H1 (cell line): ENCODE data around the gene CCK. TPM values are rescaled to one million over a fixed set of nuclear protein-coding genes. Genes with fewer than 3 reads are reported as not detected.

Experiments
- CTCF ChIA-PET: fragments of 300-600 bp; sonication (Branson Sonifier 250); formaldehyde crosslinking; loops from one replicate; lab custom pipeline; 2021; ENCODE audit not compliant: partially characterized antibody; lab: Charles Lee
- POLR2A ChIA-PET: fragments of 300-600 bp; sonication (Branson Sonifier 250); formaldehyde crosslinking; loops from one replicate; lab custom pipeline; 2021; ENCODE audit warnings: inconsistent platforms; ENCODE audit not compliant: partially characterized antibody; lab: Charles Lee
- DNase-seq, 2 experiments: peaks; one replicate each; pipeline versions ENCODE4 v3.0.0 to v3.0.0-alpha.2; 2010 to 2022; ENCODE audit warnings: low spot score in 2 of 2, low read depth in 1 of 2, mixed read lengths in 1 of 2
- FAIRE-seq: peaks from 2 replicates; lab custom pipeline; 2011; peaks lifted over from hg19 to GRCh38; lab: Jason Lieb, UNC
- H2AFZ ChIP-seq: 2 replicates; pipeline ENCODE4 v1.8.1; 2012; ENCODE audit warnings: low read length, inconsistent platforms
- H2AK5ac ChIP-seq: 2 replicates; pipeline ENCODE4 v1.6.1; 2013; ENCODE audit warnings: low read depth, low read length
- H2BK120ac ChIP-seq: replicated peaks from 2 replicates; pipeline ENCODE3; 2013; ENCODE audit warnings: low read depth, low read length, inconsistent platforms
- H2BK12ac ChIP-seq: 2 replicates; pipeline ENCODE4 v1.6.1; 2013; ENCODE audit warnings: low read depth, low read length
- H2BK15ac ChIP-seq: 2 replicates; pipeline ENCODE4 v1.6.1; 2013; ENCODE audit warnings: low read length
- H2BK20ac ChIP-seq: 2 replicates; pipeline ENCODE4 v1.6.1; 2013; ENCODE audit warnings: low read length
- H2BK5ac ChIP-seq: 2 replicates; pipeline ENCODE4 v1.6.1; 2013; ENCODE audit warnings: low read depth, low read length
- H3K14ac ChIP-seq: 2 replicates; pipeline ENCODE4 v1.6.1; 2013; ENCODE audit warnings: inconsistent platforms; ENCODE audit not compliant: insufficient read length
- H3K18ac ChIP-seq: 2 replicates; pipeline ENCODE4 v1.6.1; 2013; ENCODE audit warnings: low read length; ENCODE audit errors: extremely low read depth
- H3K23ac ChIP-seq: 2 replicates; pipeline ENCODE4 v1.6.1; 2013; ENCODE audit warnings: inconsistent platforms; ENCODE audit not compliant: insufficient read length
- H3K23me2 ChIP-seq: 2 replicates; pipeline ENCODE4 v1.6.1; 2013; ENCODE audit warnings: low read depth, low read length
- H3K27ac ChIP-seq: 2 replicates; pipeline ENCODE4 v1.6.1; 2011; ENCODE audit warnings: low read depth, low read length, inconsistent platforms
- H3K27me3 ChIP-seq, 4 experiments: replicated peaks in 1 of 4; 1 replicate in 1 of 4; 2 replicates in 3 of 4; pipeline versions ENCODE4 v1.6.1 to v1.8.1; 2011 to 2013; ENCODE audit warnings: low read length in 3 of 4, mild to moderate bottlenecking in 3 of 4, inconsistent platforms in 2 of 4, mixed read lengths in 2 of 4, moderate library complexity in 1 of 4; ENCODE audit not compliant: control insufficient read depth in 3 of 4, insufficient read depth in 3 of 4; ENCODE audit errors: extremely low read depth in 1 of 4
- H3K36me3 ChIP-seq, 4 experiments: 2 replicates each; pipeline versions ENCODE4 v1.6.1 to v1.8.1; 2011 to 2013; ENCODE audit warnings: mild to moderate bottlenecking in 4 of 4, low read length in 3 of 4, moderate library complexity in 2 of 4, control low read depth in 1 of 4, inconsistent platforms in 1 of 4; ENCODE audit not compliant: insufficient read depth in 4 of 4, control insufficient read depth in 2 of 4
- H3K4ac ChIP-seq: replicated peaks from 2 replicates; pipeline ENCODE3; 2013; ENCODE audit warnings: low read length, low read depth, mixed read lengths, inconsistent platforms; ENCODE audit not compliant: insufficient read length
- H3K4me1 ChIP-seq, 4 experiments: replicated peaks in 1 of 4; 1 replicate in 1 of 4; 2 replicates in 3 of 4; pipeline versions ENCODE4 v1.6.1 to v1.8.1; 2011 to 2013; ENCODE audit warnings: low read length in 3 of 4, inconsistent platforms in 2 of 4, mixed read lengths in 1 of 4; ENCODE audit not compliant: insufficient read depth in 4 of 4, control insufficient read depth in 3 of 4
- H3K4me2 ChIP-seq, 2 experiments: 2 replicates each; pipeline versions ENCODE4 v1.6.1 to v1.8.1; 2011 to 2013; ENCODE audit warnings: low read depth in 2 of 2, low read length in 2 of 2, control low read depth in 1 of 2, inconsistent platforms in 1 of 2, mild to moderate bottlenecking in 1 of 2; ENCODE audit not compliant: insufficient read depth in 1 of 2
- H3K4me3 ChIP-seq, 4 experiments: fragments of 200-600, 300-600 bp in 1 of 4; sonication (generic), shearing (Covaris generic), sonication (Bioruptor Twin) in 1 of 4; 2 replicates each; pipeline versions ENCODE4 v1.5.1 to v1.8.1; 2011 to 2016; ENCODE audit warnings: low read length in 4 of 4, low read depth in 3 of 4, control low read depth in 2 of 4, inconsistent platforms in 2 of 4, mild to moderate bottlenecking in 2 of 4, mixed read lengths in 1 of 4, moderate library complexity in 1 of 4; ENCODE audit not compliant: insufficient read depth in 2 of 4; ENCODE audit errors: extremely low read depth in 1 of 4
- H3K56ac ChIP-seq: replicated peaks from 2 replicates; pipeline ENCODE3; 2013; ENCODE audit warnings: low read depth, mild to moderate bottlenecking, mixed read lengths, low read length, inconsistent platforms; ENCODE audit not compliant: insufficient read length
- H3K79me1 ChIP-seq: 2 replicates; pipeline ENCODE4 v1.6.1; 2013; ENCODE audit warnings: low read depth, low read length, control low read depth
- H3K79me2 ChIP-seq, 2 experiments: 2 replicates each; pipeline versions ENCODE4 v1.6.1 to v1.8.1; 2012 to 2013; ENCODE audit warnings: low read length in 2 of 2, mild to moderate bottlenecking in 2 of 2, inconsistent platforms in 1 of 2; ENCODE audit not compliant: insufficient read depth in 2 of 2, control insufficient read depth in 1 of 2
- H3K9ac ChIP-seq, 4 experiments: replicated peaks in 1 of 4; 1 replicate in 1 of 4; 2 replicates in 3 of 4; pipeline versions ENCODE4 v1.6.1 to v1.8.1; 2011 to 2013; ENCODE audit warnings: low read depth in 3 of 4, low read length in 3 of 4, control low read depth in 2 of 4, mild to moderate bottlenecking in 2 of 4, moderate library complexity in 2 of 4, inconsistent platforms in 1 of 4; ENCODE audit errors: extremely low read depth in 1 of 4
- H3K9me3 ChIP-seq, 2 experiments: 2 replicates each; pipeline versions ENCODE4 v1.6.1 to v1.8.1; 2012 to 2013; ENCODE audit warnings: mild to moderate bottlenecking in 2 of 2, moderate library complexity in 2 of 2, control low read depth in 1 of 2, inconsistent platforms in 1 of 2, low read depth in 1 of 2, low read length in 1 of 2, mixed read lengths in 1 of 2; ENCODE audit not compliant: insufficient read depth in 2 of 2
- H4K20me1 ChIP-seq, 2 experiments: replicated peaks in 1 of 2; 2 replicates each; pipeline versions ENCODE3 to v1.8.1; 2011 to 2013; ENCODE audit warnings: inconsistent platforms in 2 of 2, low read length in 2 of 2, mild to moderate bottlenecking in 1 of 2; ENCODE audit not compliant: insufficient read depth in 2 of 2, control insufficient read depth in 1 of 2
- H4K5ac ChIP-seq: 2 replicates; pipeline ENCODE4 v1.6.1; 2013; ENCODE audit warnings: low read length, low read depth, mixed read lengths, inconsistent platforms; ENCODE audit not compliant: insufficient read length
- H4K8ac ChIP-seq: 2 replicates; pipeline ENCODE4 v1.8.0; 2013; ENCODE audit warnings: mild to moderate bottlenecking, moderate library complexity, low read length, inconsistent platforms; ENCODE audit not compliant: insufficient read depth; ENCODE audit errors: extremely low read depth
- H4K91ac ChIP-seq: replicated peaks from 2 replicates; pipeline ENCODE3; 2013; ENCODE audit warnings: low read length, mixed read lengths, inconsistent platforms; ENCODE audit not compliant: insufficient read length
- CTBP2 ChIP-seq: IDR thresholded peaks from 2 replicates; pipeline ENCODE4 v1.7.0; 2011; ENCODE audit warnings: borderline replicate concordance, mild to moderate bottlenecking, moderate library complexity, mixed read lengths, low read length; ENCODE audit not compliant: insufficient read depth, insufficient read length
- HDAC6 ChIP-seq: IDR thresholded peaks from one replicate; pipeline ENCODE4 v1.7.1; 2012; ENCODE audit warnings: low read depth, mild to moderate bottlenecking, inconsistent platforms, low read length, moderate library complexity
- JUND ChIP-seq: IDR thresholded peaks from 2 replicates; pipeline ENCODE4 v1.6.1; 2011; ENCODE audit warnings: mild to moderate bottlenecking, improper control_type of control experiment, low read length
- MAFK ChIP-seq: IDR thresholded peaks from 2 replicates; pipeline ENCODE4 v1.6.1; 2012; ENCODE audit warnings: low read depth, mild to moderate bottlenecking, improper control_type of control experiment, low read length
- POLR2A ChIP-seq, 2 experiments: IDR thresholded peaks; 1 replicate in 1 of 2; 2 replicates in 1 of 2; pipeline ENCODE4 v1.6.1; 2011; ENCODE audit warnings: low read depth in 2 of 2, low read length in 2 of 2, mild to moderate bottlenecking in 2 of 2; ENCODE audit errors: control extremely low read depth in 1 of 2
- RAD21 ChIP-seq, 2 experiments: IDR thresholded peaks in 1 of 2; conservative IDR thresholded peaks in 1 of 2; 2 replicates each; pipeline ENCODE4 v1.6.1; 2011; ENCODE audit warnings: low read depth in 2 of 2, low read length in 2 of 2, improper control_type of control experiment in 1 of 2, inconsistent platforms in 1 of 2, mild to moderate bottlenecking in 1 of 2, moderate library complexity in 1 of 2
- RBBP5 ChIP-seq: IDR thresholded peaks from 2 replicates; pipeline ENCODE4 v1.7.1; 2012; ENCODE audit warnings: low read depth, mild to moderate bottlenecking, inconsistent platforms, low read length, moderate library complexity, borderline replicate concordance
- RXRA ChIP-seq: IDR thresholded peaks from 2 replicates; pipeline ENCODE4 v1.6.1; 2011; ENCODE audit warnings: low read depth, mild to moderate bottlenecking, low read length, moderate library complexity; ENCODE audit not compliant: insufficient read depth
- SIN3A ChIP-seq, 2 experiments: IDR thresholded peaks in 1 of 2; conservative IDR thresholded peaks in 1 of 2; 2 replicates each; pipeline ENCODE4 v1.6.1; 2011 to 2012; ENCODE audit warnings: low read length in 2 of 2, improper control_type of control experiment in 1 of 2, low read depth in 1 of 2, mild to moderate bottlenecking in 1 of 2
- TAF7 ChIP-seq: optimal IDR thresholded peaks from 2 replicates; pipeline ENCODE3; 2011; ENCODE audit warnings: low read depth, mild to moderate bottlenecking, inconsistent platforms, low read length, moderate library complexity, borderline replicate concordance
- TBP ChIP-seq: IDR thresholded peaks from 2 replicates; pipeline ENCODE4 v1.6.1; 2011; ENCODE audit warnings: low read depth, low read length, improper control_type of control experiment
- WGBS, 2 experiments: shearing (Covaris generic) in 1 of 2; methylation state at CpG; one replicate each; pipeline versions ENCODE4 v1.1.6 to v1.1.7; 2013 to 2015; ENCODE audit warnings: low lambda C conversion rate in 2 of 2, mixed read lengths in 2 of 2, inconsistent platforms in 1 of 2, low coverage in 1 of 2, missing lambda C conversion rate in 1 of 2; ENCODE audit not compliant: insufficient replicate concordance in 2 of 2, insufficient coverage in 1 of 2, insufficient read length in 1 of 2; ENCODE audit errors: extremely low coverage in 1 of 2, missing lambda C conversion rate in 1 of 2; 5-methylcytosine and 5-hydroxymethylcytosine counted together
- polyA plus RNA-seq, 7 experiments: library from polyadenylated mRNA; depleted of rRNA in 3 of 7; stranded (reverse) in 5 of 7; unstranded in 2 of 7; fragments of >200 nt in 5 of 7; fragments of 200-250 nt in 2 of 7; gene quantifications; 1 replicate in 5 of 7; 2 replicates in 1 of 7; 4 replicates in 1 of 7; pipeline versions ENCODE4 v1.2.1 to v1.2.3, GENCODE V29; 2011 to 2013; ENCODE audit warnings: missing spikeins in 2 of 7, mixed read lengths in 2 of 7
- total RNA-seq: library from RNA; stranded (reverse); fragmentation: NEBNext Ultra II Directional; extraction: Animal tissue kit (Norgen Biotek cat#: 25700); gene quantifications from 2 replicates; pipeline ENCODE4 v1.2.1, GENCODE V29; 2021

Gene CCK
- total and polyA plus RNA-seq, 2 of the 8 experiments (the other 6 are each of a cell fraction or from before 2014, with no cell fraction given), result 0.99 to 2.8 TPM

GRCh38 chr3:42269647-42270046 lies 3.7 kb upstream of the CCK start:
- H4K8ac ChIP-seq, result no peak overlapping the region
- H3K4ac ChIP-seq, result no peak overlapping the region
- no peaks in the 10 kb centered on the region for H3K23me2 ChIP-seq
- POLR2A ChIA-PET, result no interaction called here
- H4K20me1 ChIP-seq, result no peaks in the 10 kb centered on the region
- H3K4me2 ChIP-seq, result no peak overlapping the region
- H2BK120ac ChIP-seq, result no peak overlapping the region
- no peak overlapping the region for H4K5ac ChIP-seq
- no peak overlapping the region for H3K18ac ChIP-seq
- H2AFZ ChIP-seq, result no peak overlapping the region
- no peak overlapping the region for H4K91ac ChIP-seq
- TF ChIP-seq RXRA (no peak), JUND (no peak), RBBP5 (no peak), CTBP2 (no peak), POLR2A (IDR thresholded peaks at IDR 0.05; ENCODE audit: control extremely low read depth in 1 of 2, low read depth in 2 of 2, low read length in 2 of 2) (no peak), HDAC6 (no peak), TAF7 (no peak), SIN3A (conservative IDR thresholded peaks at IDR 0.05 in 1 of 2, IDR thresholded peaks at IDR 0.05 in 1 of 2; ENCODE audit: low read depth in 1 of 2, low read length in 2 of 2) (no peak), TBP (no peak), RAD21 (IDR thresholded peaks at IDR 0.05 in 1 of 2, conservative IDR thresholded peaks at IDR 0.05 in 1 of 2; ENCODE audit: low read depth in 2 of 2, low read length in 2 of 2) (no peak), MAFK (no peak)
- TF ChIP-seq, all 59 proteins: peak for 0
- peaks cover 7 to 12% of the 10 kb centered on the region in 2 experiments; a peak in 3 of 4 replicates for H3K9me3 ChIP-seq
- DNase-seq, result no peak
- no peak overlapping the region for H3K56ac ChIP-seq
- no peak overlapping the region for H3K9ac ChIP-seq
- FAIRE-seq, result no peak
- H3K27me3 ChIP-seq, result peaks cover 2 to 10% (median 7%) of the 10 kb centered on the region in 4 experiments
- no peak overlapping the region for H3K4me3 ChIP-seq
- no peak overlapping the region for H3K14ac ChIP-seq
- no peak overlapping the region for H3K27ac ChIP-seq
- H2AK5ac ChIP-seq, result no peak overlapping the region
- 93% methylated on average over 7 of the region's 7 CpGs; no CpG with 5 or more reads in 1 of the 2 experiments for WGBS, 2 experiments
- H3K23ac ChIP-seq, result no peak overlapping the region
- no peak overlapping the region for H2BK5ac ChIP-seq
- H3K79me2 ChIP-seq, result no peaks in the 10 kb centered on the region
- peaks cover 0 to 3% (median 1%) of the 10 kb centered on the region in 4 experiments; a peak in 1 of 7 replicates for H3K4me1 ChIP-seq
- no peaks in the 10 kb centered on the region for H3K79me1 ChIP-seq
- CTCF ChIA-PET, result interaction anchor here (0.7 to 1.0 kb wide), 2 partner anchors 22 to 174 kb away, joined by 3 read pairs; no protein-coding TSS in a partner anchor
- H2BK15ac ChIP-seq, result no peak overlapping the region
- no peak overlapping the region for H2BK20ac ChIP-seq
- H2BK12ac ChIP-seq, result no peak overlapping the region
- H3K36me3 ChIP-seq, result no peaks in the 10 kb centered on the region
